HG03558 (cell line): ENCODE measurements around the gene NRROS.
"Not testable (repeated sequence)": the region's sequence is repeated elsewhere in the genome, so short reads cannot be mapped to it uniquely, and the experiment has no call there.

Experiments
- ATAC-seq: cut with Tn5 transposase; IDR thresholded peaks from one replicate; pipeline ENCODE4 v1.9.1; 2021; ENCODE audit warnings: moderate number of reproducible peaks; ENCODE audit not compliant: unreplicated experiment; ENCODE audit errors: extremely low read depth

Gene NRROS

DNA sequence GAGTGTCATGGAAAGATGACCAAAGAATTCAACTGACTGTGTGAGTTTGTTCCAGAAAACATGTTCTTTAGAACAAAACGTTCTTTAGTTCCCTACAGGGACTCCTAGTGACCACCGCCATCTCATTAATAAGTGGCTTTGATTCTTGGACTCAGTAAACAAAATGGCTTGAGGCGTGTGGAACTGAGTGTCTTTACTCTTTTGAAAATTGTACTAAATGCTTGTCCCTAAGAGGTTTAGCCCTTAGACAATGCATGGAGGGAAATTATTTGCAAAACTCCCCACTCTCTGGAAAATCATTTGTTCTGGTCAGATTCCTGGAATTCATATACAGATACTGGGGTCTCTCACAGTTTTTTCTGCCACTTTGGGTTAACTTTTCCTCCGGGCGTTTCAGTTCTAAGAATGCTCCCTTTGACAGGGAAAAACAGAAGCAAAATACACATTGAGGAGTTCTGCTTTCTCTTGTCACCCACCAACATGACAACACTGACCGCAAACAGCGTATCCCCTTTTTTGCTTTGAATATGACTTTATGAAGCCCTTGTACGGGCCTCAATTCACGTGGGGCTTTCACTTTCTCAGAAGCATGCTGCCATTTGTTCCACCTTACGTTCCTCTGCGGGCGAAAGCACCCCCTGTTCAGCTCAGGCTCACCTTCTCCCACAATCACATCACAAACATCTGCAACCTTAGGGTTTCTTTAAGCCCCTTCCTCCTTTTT lies 15.3 kb upstream of the NRROS start:
- ATAC-seq = no peak

DNA sequence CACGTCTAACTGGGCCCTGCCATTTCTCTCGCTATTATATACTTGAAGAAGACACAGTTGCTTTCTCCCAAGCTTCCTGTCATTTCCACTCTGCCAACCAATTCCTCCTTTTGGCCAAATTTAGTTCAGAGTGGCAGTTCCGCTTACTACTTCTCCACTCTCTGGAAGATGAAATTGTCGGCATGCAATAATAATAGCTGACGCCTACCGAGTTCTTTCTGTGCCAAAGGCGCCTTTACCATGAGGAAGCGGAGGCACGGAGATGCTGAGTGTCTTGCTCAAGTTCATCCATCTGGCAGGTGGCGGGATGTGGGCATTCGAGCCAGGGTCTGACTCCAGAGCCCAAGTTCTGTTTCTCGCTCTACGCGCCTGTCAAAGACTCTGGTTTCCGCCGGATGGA lies 14.6 kb upstream of the NRROS start:
- ATAC-seq = no peak

DNA sequence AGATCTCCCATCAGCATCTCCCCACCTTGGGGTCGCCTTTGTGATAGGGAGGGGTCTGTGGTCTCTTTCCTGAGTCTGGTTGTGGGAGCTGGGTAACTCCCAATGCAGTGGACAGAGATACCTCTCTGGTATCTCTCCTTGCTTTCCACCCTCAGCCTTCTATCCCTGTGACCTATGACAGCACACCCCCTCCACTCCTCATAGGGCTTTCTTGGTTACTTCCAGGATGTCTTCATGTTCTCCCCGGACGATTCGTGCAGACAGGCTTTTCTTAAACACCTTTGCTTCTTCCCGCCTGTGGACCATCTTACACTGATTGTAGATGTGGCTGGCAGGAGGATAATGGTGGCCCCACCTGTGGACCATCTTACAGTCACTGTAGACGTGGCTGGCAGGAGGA lies 14.2 kb upstream of the NRROS start:
- ATAC-seq = no peak

DNA sequence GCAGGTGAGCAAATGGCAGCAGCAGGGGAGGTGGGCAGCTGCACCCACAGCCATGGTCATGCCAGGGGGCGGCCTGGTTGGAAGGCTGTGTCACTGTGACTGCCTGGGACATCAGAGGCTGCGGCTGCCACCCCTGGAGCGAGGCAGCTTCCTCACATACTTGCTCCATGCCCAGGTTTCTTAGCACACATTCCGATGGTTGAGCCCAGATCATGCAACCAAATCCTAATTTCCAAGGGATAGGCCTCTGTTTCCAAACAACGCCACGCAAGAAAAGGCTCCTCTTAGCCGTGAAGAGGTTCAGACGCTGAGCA lies 11.6 kb upstream of the NRROS start:
- ATAC-seq = no peak

DNA sequence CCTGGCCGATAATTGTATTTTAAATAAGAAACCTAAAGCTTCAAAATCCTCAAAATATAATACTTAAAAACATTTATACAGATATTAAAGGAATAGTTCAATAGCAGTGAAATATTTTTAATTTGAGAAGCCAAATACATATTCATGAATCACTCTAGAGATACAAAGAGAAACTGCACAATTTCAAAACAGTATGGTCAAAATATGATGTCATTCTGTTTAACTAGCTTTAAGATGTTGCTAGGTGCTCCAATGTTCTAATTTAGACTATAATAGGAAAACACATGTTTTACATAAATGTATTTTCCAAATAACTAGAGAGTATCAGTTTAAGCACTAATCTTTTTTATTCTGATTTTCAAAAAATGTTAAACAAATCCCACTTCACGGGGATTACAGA lies 10.3 kb upstream of the NRROS start:
- ATAC-seq = no peak

DNA sequence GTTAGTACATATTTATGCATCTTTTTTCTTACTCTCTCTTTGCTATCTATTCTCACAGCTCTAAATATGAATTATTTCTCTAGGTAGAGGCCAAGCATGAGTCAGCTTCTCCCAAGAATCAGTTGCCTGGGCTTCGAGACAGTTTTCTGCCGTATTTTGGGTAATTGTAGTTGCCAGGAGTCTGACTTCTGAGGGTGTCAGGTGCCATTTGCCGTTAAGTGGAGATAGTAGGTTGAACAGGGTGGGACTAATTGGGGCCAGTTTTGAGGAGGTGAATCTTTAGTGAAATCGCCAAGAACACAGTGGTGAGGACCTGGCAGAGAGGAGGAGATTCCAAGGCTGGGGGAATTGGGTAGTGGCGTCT lies 7.8 kb upstream of the NRROS start:
- no peak for ATAC-seq

DNA sequence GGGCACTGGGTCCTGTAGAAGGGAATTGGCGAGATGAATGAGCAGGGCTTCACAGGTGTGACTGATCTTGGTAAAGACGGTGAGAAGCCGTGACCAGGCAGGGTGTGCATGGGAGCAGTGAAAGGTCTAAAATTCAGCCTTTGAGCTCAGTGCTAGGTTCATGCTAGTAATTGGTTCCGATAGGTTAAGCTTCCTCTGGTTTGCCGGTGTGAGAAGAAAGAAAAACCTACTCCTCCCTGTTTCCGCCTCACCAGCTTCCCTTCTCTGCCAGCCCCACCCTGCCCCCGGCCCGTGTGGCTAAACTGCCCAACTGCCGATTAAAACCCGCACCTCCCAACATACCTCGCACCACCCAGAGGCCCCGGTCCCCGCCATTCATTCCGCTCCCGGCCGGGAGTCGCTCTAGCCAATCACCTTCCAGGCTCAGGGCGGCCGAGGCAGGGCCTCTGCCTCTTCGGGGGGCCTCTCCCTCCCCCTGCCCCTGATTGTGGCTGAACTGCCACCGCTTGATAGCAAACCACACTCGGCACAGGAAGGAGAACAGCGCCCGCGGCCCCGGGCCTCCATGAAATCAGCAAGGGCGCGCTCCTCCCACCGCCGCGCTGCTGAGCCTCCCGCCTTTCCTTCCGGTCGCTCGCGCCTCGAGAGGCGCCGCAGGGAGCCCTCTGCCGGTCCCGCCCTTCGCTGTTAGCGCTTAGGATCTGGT lies 7.3 kb upstream of the NRROS start:
- no peak for ATAC-seq

DNA sequence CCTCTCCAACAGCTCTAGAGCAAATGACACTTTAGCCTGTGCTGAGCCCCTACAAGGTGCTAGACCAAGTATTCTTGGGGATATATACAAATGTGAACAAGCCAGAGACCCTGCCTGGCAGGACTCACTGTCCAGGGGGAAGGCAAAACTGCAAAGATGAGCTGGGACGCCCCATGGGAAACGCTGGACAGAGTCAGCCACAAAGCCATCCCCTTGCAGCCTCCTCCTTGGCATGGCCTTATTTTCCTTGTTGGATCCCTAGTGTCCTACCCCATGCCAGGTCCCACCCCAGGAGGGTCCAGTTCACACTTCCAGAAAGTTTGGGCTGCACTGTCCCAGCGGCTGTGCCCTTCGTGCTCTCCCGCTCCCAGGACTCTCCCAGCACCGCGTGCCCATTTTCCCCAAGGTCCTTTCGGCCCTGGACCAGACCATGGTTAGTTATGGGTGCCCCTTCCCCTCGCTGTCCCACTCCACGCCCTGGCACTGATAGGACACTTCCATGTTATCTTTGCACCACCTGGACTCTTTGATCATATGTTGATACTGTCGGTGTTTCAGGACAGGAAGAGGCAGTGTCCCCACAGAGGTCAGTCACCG lies 5.8 kb upstream of the NRROS start:
- ATAC-seq = no peak

DNA sequence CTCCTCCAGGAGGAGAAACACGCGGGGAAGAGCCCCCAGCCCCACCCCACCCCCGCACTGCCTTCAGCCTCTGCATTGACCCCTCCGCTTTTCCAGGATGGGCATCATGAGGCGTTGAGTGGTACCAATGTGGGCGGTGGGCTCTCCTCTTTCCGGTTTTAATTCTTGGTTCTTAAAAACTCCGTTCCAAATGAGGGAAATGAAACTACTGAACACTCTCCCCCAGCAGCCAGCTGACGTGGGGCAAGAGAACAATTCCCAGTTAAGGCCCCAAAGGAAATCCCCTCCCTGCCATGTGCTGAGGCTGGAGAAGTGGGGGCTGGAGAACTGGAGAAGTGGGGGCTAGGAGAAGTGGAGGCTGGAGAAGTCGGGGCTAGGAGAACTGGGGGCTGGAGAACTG lies 5.3 kb upstream of the NRROS start:
- no peak for ATAC-seq

DNA sequence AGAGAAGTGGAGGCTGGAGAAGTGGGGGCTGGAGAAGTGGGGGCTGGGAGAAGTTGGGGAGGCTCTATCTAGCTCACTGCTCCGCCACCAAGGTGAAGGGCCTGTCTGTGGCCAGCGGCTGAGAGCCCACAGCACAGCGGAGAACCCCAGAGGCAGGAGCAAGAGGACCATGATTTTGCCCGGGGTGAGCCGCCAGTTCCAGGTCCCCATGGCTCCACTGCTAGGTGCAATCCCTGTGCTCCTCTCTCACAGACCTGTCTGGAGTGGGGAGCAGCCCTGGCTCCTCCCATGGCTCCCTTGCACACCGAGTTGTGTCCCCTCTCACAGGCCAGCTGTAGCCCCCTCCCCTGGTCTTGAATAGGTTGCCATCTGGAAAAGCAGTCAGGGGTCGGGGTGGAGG lies 4.7 kb upstream of the NRROS start:
- ATAC-seq = no peak

DNA sequence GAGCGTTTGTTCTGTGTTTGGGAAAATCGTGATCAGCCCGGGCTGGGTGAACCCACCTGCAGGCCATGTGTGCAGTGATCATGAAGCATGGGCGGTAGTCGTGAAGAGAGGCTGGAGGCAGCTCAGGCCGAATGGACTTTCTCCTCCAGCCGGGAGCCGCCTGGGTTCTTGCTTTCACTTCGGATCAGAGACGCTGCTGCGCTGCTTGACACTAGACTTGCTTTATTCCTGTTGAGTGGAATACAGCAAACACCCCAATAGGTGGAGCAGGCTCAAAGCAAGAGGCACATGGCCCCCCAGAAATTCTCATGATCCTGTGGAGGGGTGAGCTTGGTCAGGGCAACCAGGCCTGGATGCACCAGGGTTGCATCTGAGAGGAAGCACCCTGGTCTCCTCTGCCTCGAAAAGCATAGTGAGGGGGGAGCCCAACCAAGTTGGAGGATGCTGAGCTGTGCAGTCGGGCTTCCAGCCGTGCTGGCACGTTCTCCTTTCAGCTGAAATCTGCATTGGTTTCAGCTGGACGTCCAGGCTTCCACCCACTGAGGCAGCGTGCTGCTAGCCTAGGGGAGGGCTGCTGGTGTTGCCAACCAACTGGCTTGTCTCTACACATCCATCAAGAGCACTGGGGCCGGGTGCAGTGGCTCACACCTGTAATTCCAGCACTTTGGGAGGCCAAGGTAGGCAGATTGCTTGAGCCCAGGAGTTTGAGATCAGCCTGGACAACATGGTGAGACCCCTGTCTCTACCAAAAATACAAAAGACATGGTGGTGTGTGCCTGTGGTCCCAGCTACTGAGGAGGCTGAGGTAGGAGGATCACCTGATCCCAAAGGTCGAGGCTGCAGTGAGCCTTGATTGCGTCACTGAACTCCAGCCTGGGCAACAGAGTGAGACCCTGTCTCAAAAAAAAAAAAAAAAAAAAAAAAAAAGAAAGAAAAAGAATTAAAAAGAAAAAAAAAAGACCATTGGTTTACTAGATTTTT lies 2.8 kb upstream of the NRROS start:
- no peak for ATAC-seq

DNA sequence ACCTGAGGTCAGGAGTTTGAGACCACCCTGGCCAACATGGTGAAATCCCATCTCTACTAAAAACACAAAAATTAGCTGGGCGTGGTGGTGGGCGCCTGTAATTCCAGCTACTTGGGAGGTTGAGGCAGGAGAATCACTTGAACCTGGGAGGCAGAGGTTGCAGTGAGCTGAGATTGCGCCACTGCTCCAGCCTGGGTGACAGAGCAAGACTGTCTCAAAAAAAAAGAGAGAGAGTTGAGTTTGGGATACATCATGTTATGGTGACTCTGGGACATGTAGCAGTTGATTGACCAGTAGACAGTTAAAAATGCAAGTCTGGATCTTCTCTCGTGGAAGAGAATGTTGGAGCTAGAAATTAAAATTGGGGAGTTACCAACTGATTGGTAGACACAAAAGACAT lies 1.6 kb upstream of the NRROS start:
- ATAC-seq = not testable (repeated sequence)

DNA sequence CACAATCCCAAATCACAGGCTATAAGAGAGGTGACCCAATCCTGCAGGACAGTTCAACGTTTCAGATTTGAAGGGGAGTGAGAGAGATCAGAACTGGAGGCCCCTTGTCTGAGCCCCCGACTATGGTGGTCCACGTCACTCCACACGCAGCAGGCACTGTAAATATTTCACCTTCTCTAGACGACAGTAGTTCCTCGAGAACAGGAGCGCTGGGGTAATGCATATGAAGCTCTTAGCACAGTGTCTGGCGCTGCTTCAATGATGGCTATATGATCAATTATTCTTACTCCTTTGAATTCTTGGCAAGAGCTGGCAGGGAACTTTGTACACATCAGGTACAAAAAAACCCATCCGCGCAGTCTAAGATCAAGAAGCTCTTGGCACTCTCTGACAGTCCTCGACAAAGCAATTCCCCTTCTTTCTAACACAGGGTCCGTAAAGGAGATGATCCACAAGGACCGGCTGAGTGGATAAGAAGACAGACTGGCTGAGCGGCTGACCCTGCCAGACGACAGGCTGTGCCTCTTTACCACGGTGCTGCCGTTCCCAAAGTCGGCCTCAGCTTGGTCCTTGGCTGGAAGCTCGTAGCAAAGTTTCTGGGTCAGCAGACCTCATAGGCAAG lies 522 bp upstream of the NRROS start:
- ATAC-seq = no peak

DNA sequence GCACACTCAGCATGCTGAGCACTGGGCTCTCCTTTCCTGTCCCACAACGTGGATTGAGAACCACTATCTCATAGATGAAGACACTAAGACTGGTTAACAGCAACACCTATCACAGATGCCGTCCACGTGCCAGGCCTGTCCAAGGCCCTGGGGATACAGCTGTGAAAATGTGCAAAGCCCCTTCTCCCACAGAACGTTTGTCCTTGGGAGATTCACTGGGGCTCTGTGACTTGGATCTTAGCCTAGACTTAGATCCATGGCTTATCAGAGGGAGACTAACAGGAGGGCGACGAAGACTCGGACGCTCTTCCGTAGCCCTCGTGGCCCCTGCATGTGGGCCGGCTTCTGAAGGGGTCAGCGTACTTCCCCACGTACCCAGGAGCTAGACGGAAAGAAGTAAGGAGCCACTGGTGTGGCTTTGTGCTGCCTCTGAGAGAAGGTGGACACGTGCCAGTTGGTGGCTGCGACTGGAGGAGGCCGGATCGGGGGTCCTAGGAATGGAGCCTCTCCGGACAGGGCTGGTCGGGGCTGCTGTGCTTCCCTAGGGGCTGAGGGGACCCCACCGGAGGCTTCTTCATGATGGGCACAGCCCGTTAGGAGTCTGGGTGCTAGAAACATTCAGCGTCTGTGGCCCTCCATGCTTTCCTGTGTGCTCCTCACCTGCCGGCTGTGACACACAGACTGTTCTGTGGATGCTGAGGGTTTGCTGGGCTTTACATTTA lies 964 bp downstream of the NRROS start:
- no peak for ATAC-seq

DNA sequence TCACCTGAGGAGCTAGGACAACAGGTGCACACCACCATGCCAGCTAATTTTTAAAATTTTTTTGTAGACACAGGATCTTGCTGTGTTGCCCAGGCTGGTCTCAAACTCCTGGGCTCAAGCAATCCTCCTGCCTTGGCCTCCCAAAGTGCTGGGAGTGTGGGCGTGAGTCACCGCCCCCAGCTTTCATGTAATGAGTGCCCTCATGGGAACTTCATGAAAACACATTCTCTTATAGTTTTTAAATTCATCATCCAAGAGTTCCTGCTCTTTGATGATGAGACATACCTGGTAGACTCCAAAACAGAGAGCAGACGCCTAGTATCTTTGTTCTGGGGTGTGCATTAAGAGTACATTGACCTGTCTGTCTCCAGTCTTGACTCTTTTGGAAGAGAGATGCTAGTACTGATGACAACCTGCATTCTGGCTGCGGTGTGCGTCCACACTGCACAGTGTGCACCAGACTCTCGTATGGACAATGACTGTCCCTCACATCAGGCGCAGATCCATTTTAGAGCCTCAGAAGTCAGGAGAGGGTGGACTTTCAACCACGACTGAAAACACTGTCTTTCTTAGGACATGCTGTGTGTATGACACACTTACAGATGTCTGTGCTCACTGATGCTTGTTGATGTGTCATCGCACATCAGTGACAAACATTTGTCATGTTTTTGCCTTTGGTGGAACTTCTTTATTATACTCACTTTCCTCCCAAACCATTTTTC lies 2.0 kb downstream of the NRROS start:
- ATAC-seq = no peak

DNA sequence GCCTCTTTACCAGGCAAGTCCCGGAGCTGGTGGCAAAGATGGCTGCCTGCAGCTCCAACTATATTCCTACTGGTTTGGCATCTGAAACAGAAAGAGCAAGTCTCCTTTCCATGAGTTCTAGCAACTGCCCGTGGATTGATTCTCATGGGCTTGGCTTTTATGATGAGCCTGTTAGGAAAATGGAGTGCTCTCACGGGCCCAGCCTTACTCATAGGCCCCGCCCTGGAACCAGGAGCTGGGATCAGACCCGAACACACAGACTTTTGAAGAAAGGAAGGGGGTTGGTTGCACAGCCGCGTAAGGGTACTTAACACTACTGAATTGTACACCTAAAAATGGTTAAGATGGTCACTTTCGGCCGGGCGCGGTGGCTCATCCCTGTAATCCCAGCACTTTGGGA lies 2.9 kb downstream of the NRROS start:
- no peak for ATAC-seq

DNA sequence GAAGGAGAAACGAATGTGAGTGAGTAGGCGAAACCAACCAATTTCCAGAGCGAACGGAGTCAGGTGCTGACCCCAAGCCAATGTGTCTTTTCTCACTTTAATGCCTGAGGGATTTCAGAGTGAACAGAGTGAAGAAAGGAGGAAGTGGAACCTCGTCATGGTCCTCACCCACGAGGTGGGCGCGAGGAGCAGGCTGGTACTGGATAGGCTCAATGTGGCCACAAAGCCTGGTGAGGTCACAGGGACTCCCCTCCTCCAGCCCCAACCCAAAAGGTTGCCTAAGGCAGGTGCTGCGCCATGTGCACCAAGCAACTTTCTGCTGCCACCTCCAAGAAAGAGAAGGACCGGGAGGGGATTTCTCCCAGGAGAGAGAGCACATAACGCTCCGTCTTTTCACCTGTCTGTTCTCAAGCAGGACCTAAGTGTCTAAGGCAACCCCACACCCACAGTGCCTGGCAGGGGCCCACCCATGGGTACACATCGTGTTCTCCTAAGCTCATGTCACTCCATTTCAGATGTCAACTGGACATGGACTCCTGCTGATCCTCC lies 3.8 kb downstream of the NRROS start:
- ATAC-seq = peak; percentile 72

DNA sequence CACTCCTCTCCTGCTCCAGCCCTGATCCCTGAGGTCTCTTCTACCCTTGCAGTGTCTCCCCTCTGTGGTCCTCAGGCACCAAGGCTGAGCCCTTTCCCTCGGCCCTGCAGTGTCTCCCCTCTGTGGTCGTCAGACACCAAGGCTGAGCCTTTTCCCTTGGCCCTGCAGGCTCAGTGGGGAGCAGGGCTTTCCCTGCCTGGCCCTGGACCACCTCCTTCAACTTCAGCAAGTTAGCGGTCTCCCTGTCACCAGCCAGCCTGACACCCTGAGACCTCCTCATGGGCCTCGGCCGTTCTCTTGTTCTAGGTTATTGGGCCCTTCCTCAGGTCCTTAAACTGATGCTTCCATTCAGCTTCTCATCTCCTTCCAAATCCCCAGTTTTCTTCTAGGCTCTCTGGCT lies 4.3 kb downstream of the NRROS start:
- no peak for ATAC-seq

DNA sequence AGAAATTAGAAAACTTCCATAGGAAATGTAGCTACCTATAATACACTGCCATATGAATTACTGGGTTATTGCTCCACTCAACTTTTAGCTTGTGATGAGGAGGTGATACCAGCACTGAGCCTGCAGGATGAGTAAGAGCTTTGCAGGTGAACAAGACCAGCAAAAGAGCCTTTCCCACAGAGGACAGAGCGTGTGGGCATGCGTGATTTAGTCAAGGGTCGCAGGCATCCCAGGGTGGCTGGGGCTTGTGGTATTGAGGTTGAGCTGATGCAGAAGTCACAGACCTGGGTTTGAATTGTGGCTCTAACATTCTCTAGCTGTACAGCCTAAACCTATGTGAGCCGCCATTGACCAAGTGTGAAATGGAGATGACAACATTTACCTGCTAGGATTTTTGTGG lies 5.6 kb downstream of the NRROS start:
- ATAC-seq = no peak
